ENCODE measurements around the gene SUPT7L. TPM values are rescaled to one million over a fixed set of nuclear protein-coding genes. Genes with fewer than 3 reads are reported as not detected.
A peak's percentile ranks its signal among the peaks of the same experiment; 100 is the strongest.

SUPT7L gene
- 32.3 and 33.6 TPM in 2 replicates for total RNA-seq (2014; rRNA removed; shearing (Covaris generic))
- 33.0 and 35.8 TPM in 2 replicates for total RNA-seq (2022)
- percentile 81 among the genes with signal in this experiment for Bru-seq, nascent RNA
- percentile 79 among the genes with signal in this experiment for BruChase-seq, experiment 1, labeled RNA remaining after a 6-hour chase
- BruChase-seq, experiment 2, labeled RNA remaining after a 2-hour chase = percentile 88 among the genes with signal in this experiment
- long read RNA-seq, full-length matches to known transcripts = 63 of 89 reads
- long read RNA-seq, partial matches to known transcripts = 3 of 89 reads
- long read RNA-seq, other reads (novel, unspliced or antisense) = 23 of 89 reads

- no peaks in the 10 kb centered on the region for H3K9me3 ChIP-seq (ENCODE audit: low read length)
- peaks cover 23% of the 10 kb centered on the region for H3K4me1 ChIP-seq (ENCODE audit: insufficient read depth, low read length, poor library complexity, severe bottlenecking)
- intact Hi-C loops (cut with micrococcal nuclease; ENCODE audit: unreplicated experiment) = loop anchor here (10.0 kb wide), 1 partner anchor 259 kb away; the partner anchor contains the start of gene PPM1G
- H3K4me3 ChIP-seq (ENCODE audit: low read depth, low read length, poor library complexity, severe bottlenecking) = peak within 1 kb of the TSS; percentile 93
- H3K79me2 ChIP-seq (ENCODE audit: insufficient read depth, low read depth, low read length) = peaks cover 34% of the 10 kb centered on the region
- no peaks in the 10 kb centered on the region for H4K20me1 ChIP-seq (ENCODE audit: insufficient read depth, low read length)
- no TSS peak for BruUV-seq (replicated peaks)
- ChIA-PET POLR2A (interaction anchor here (0.6 to 1.4 kb wide), 5 partner anchors 10 to 236 kb away, joined by 3 to 4 read pairs (median 3); no protein-coding TSS in a partner anchor), CTCF (ENCODE audit: unreplicated experiment) (no interaction called here)
- H3K36me3 ChIP-seq (ENCODE audit: insufficient read depth, low read length) = peaks cover 47% of the 10 kb centered on the region
- H2AFZ ChIP-seq (ENCODE audit: low read length) = peak within 1 kb of the TSS; percentile 93
- H3K4me2 ChIP-seq (ENCODE audit: low read length) = peak within 1 kb of the TSS; percentile 81
- H3K27ac ChIP-seq (ENCODE audit: low read depth, low read length, poor library complexity, severe bottlenecking) = peak within 1 kb of the TSS; percentile 89
- H3K9me2 ChIP-seq (ENCODE audit: insufficient read depth, low read length) = no peaks in the 10 kb centered on the region
- DNase-seq (ENCODE audit: low spot score) = peak; percentile 92
- TF ChIP-seq CTCF (conservative IDR thresholded peaks at IDR 0.05; ENCODE audit: low read length) (peak; percentile 2; the same call in 1 of the 2 replicates), EZH2phosphoT487 (IDR thresholded peaks at IDR 0.05; ENCODE audit: borderline replicate concordance, low read depth, low read length) (no peak)
Measured at GRCh38 chr2:27663285-27664153, at the start of gene SUPT7L, which contains the start of gene SLC4A1AP. TSS of gene SUPT7L (minus strand) at chr2:27663614. CDS start at chr2:27662192, 1,422 bp downstream. TSS of gene SLC4A1AP (plus strand) at chr2:27663889. CDS start at chr2:27663915, 26 bp downstream.

- H3K36me3 ChIP-seq (ENCODE audit: insufficient read depth, low read length) = no peaks in the 10 kb centered on the region
- H4K20me1 ChIP-seq (ENCODE audit: insufficient read depth, low read length) = no peaks in the 10 kb centered on the region
- intact Hi-C loops (cut with micrococcal nuclease; ENCODE audit: unreplicated experiment) = no loop called here
- BruUV-seq (replicated peaks) = no TSS peak
- no peaks in the 10 kb centered on the region for H3K4me1 ChIP-seq (ENCODE audit: insufficient read depth, low read length, poor library complexity, severe bottlenecking)
- H3K4me2 ChIP-seq (ENCODE audit: low read length) = no peak overlapping the region
- H3K9me2 ChIP-seq (ENCODE audit: insufficient read depth, low read length) = no peaks in the 10 kb centered on the region
- H3K4me3 ChIP-seq (ENCODE audit: low read depth, low read length, poor library complexity, severe bottlenecking) = no peak overlapping the region
- no peak overlapping the region for H2AFZ ChIP-seq (ENCODE audit: low read length)
- no peak overlapping the region for H3K27ac ChIP-seq (ENCODE audit: low read depth, low read length, poor library complexity, severe bottlenecking)
- CTCF ChIA-PET (ENCODE audit: unreplicated experiment) = no interaction called here
- H3K79me2 ChIP-seq (ENCODE audit: insufficient read depth, low read depth, low read length) = no peaks in the 10 kb centered on the region
- POLR2A ChIA-PET = interaction anchor here (0.6 kb wide), 1 partner anchor 186 kb away, joined by 4 read pairs; no protein-coding TSS in a partner anchor
- H3K9me3 ChIP-seq (ENCODE audit: low read length) = no peaks in the 10 kb centered on the region
- TF ChIP-seq EZH2phosphoT487 (IDR thresholded peaks at IDR 0.05; ENCODE audit: borderline replicate concordance, low read depth, low read length) (no peak), CTCF (conservative IDR thresholded peaks at IDR 0.05; ENCODE audit: low read length) (no peak)
- DNase-seq (ENCODE audit: low spot score) = no peak
Measured at GRCh38 chr2:27713201-27713600, 49.8 kb upstream of the SUPT7L start.
